ENCODE results near the gene ZNF618. TPM values are rescaled to one million over a fixed set of nuclear protein-coding genes. Genes with fewer than 3 reads are reported as not detected.

ZNF618 gene
- total RNA-seq, 2 experiments from 2014 or later, result not detected

GRCh38 chr9:114056527-114056926 lies 180.4 kb downstream of the ZNF618 start:
- POLR2A ChIA-PET, result no interaction called here
- TF ChIP-seq EZH2phosphoT487 (IDR thresholded peaks at IDR 0.05; ENCODE audit: borderline replicate concordance, low read depth, low read length) (no peak), CTCF (conservative IDR thresholded peaks at IDR 0.05; ENCODE audit: low read length) (no peak)

GRCh38 chr9:114057161-114057885 lies 181.2 kb downstream of the ZNF618 start:
- H4K20me1 ChIP-seq (ENCODE audit: insufficient read depth, low read length), result no peaks in the 10 kb centered on the region
- no peak overlapping the region for H3K27ac ChIP-seq (ENCODE audit: low read depth, low read length, poor library complexity, severe bottlenecking)
- no peaks in the 10 kb centered on the region for H3K4me1 ChIP-seq (ENCODE audit: insufficient read depth, low read length, poor library complexity, severe bottlenecking)
- no peak overlapping the region for H3K4me3 ChIP-seq (ENCODE audit: low read depth, low read length, poor library complexity, severe bottlenecking)
- ChIA-PET POLR2A (no interaction called here), CTCF (ENCODE audit: unreplicated experiment) (no interaction called here)
- intact Hi-C loops (cut with micrococcal nuclease; ENCODE audit: unreplicated experiment), result no loop called here
- H3K9me2 ChIP-seq (ENCODE audit: insufficient read depth, low read length), result no peaks in the 10 kb centered on the region
- BruUV-seq (replicated peaks), result no TSS peak
- H2AFZ ChIP-seq (ENCODE audit: low read length), result no peak overlapping the region
- no peak for DNase-seq (ENCODE audit: low spot score)
- H3K9me3 ChIP-seq (ENCODE audit: low read length), result no peaks in the 10 kb centered on the region
- H3K36me3 ChIP-seq (ENCODE audit: insufficient read depth, low read length), result no peaks in the 10 kb centered on the region
- TF ChIP-seq CTCF (conservative IDR thresholded peaks at IDR 0.05; ENCODE audit: low read length) (no peak), EZH2phosphoT487 (IDR thresholded peaks at IDR 0.05; ENCODE audit: borderline replicate concordance, low read depth, low read length) (no peak)
- no peaks in the 10 kb centered on the region for H3K79me2 ChIP-seq (ENCODE audit: insufficient read depth, low read depth, low read length)
- H3K4me2 ChIP-seq (ENCODE audit: low read length), result no peak overlapping the region

More at GRCh38 chr9:114056527-114056926, 180.4 kb downstream of the ZNF618 start:
- H3K4me2 ChIP-seq (ENCODE audit: low read length), result no peak overlapping the region
- no peaks in the 10 kb centered on the region for H3K79me2 ChIP-seq (ENCODE audit: insufficient read depth, low read depth, low read length)
- no TSS peak for BruUV-seq (replicated peaks)
- intact Hi-C loops (cut with micrococcal nuclease; ENCODE audit: unreplicated experiment), result no loop called here
- CTCF ChIA-PET (ENCODE audit: unreplicated experiment), result no interaction called here
- H3K9me3 ChIP-seq (ENCODE audit: low read length), result no peaks in the 10 kb centered on the region
- no peaks in the 10 kb centered on the region for H3K4me1 ChIP-seq (ENCODE audit: insufficient read depth, low read length, poor library complexity, severe bottlenecking)
- H3K9me2 ChIP-seq (ENCODE audit: insufficient read depth, low read length), result no peaks in the 10 kb centered on the region
- no peaks in the 10 kb centered on the region for H3K36me3 ChIP-seq (ENCODE audit: insufficient read depth, low read length)
- no peaks in the 10 kb centered on the region for H4K20me1 ChIP-seq (ENCODE audit: insufficient read depth, low read length)
- DNase-seq (ENCODE audit: low spot score), result no peak
- H3K27ac ChIP-seq (ENCODE audit: low read depth, low read length, poor library complexity, severe bottlenecking), result no peak overlapping the region
- H3K4me3 ChIP-seq (ENCODE audit: low read depth, low read length, poor library complexity, severe bottlenecking), result no peak overlapping the region
- H2AFZ ChIP-seq (ENCODE audit: low read length), result no peak overlapping the region

DNA sequence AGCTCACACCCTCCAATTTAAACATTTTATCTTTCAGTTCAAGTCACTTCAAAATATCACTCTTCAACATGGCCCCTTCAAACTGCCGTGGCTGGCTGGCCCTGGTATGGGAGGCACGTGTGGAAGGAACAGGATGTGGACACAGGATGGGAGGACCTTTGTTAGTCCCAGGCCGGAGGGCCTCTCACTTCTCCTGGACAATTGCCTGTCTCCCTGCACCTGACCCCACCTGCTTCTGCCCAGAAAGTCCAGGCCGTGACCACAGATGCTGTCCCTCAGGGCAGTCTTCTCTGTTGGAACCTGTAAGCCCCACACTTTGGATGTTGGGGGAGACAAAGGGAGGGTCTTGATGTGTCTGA lies 182.6 kb downstream of the ZNF618 start:
- no peak overlapping the region for H2AFZ ChIP-seq (ENCODE audit: low read length)

More for the DNA sequence above, 182.6 kb downstream of the ZNF618 start:
- ChIA-PET CTCF (ENCODE audit: unreplicated experiment) (no interaction called here), POLR2A (no interaction called here)
- no peak overlapping the region for H3K27ac ChIP-seq (ENCODE audit: low read depth, low read length, poor library complexity, severe bottlenecking)
- no peak overlapping the region for H3K4me2 ChIP-seq (ENCODE audit: low read length)
- intact Hi-C loops (cut with micrococcal nuclease; ENCODE audit: unreplicated experiment), result no loop called here
- no peaks in the 10 kb centered on the region for H4K20me1 ChIP-seq (ENCODE audit: insufficient read depth, low read length)
- H3K79me2 ChIP-seq (ENCODE audit: insufficient read depth, low read depth, low read length), result no peaks in the 10 kb centered on the region
- DNase-seq (ENCODE audit: low spot score), result no peak
- H3K36me3 ChIP-seq (ENCODE audit: insufficient read depth, low read length), result no peaks in the 10 kb centered on the region
- H3K9me3 ChIP-seq (ENCODE audit: low read length), result no peaks in the 10 kb centered on the region
- no peak for TF ChIP-seq EZH2phosphoT487 (IDR thresholded peaks at IDR 0.05; ENCODE audit: borderline replicate concordance, low read depth, low read length)
- TF ChIP-seq CTCF (conservative IDR thresholded peaks at IDR 0.05; ENCODE audit: low read length), result no peak
- no peak overlapping the region for H3K4me3 ChIP-seq (ENCODE audit: low read depth, low read length, poor library complexity, severe bottlenecking)
- BruUV-seq (replicated peaks), result no TSS peak
- no peaks in the 10 kb centered on the region for H3K9me2 ChIP-seq (ENCODE audit: insufficient read depth, low read length)
- no peaks in the 10 kb centered on the region for H3K4me1 ChIP-seq (ENCODE audit: insufficient read depth, low read length, poor library complexity, severe bottlenecking)
